Smooth muscle cell (in vitro differentiated cells): ENCODE data around the gene CD209. TPM values are rescaled to one million over a fixed set of nuclear protein-coding genes. Genes with fewer than 3 reads are reported as not detected.

Source experiments
- DNase-seq: peaks from one replicate; lab custom pipeline; 2025; ENCODE audit not compliant: unreplicated experiment; lab: John Stamatoyannopoulos, UW
- H2AFZ ChIP-seq: fragments of 200-600 bp; sonication (generic); 2 replicates; pipeline ENCODE4 v1.6.0; 2016; ENCODE audit warnings: antibody characterized with exemption, low read depth, mild to moderate bottlenecking
- H3F3A ChIP-seq: fragments of 200-600 bp; sonication (generic); 2 replicates; pipeline ENCODE4 v1.6.0; 2017; ENCODE audit warnings: antibody characterized with exemption, low read depth
- H3K27ac ChIP-seq: fragments of 200-600 bp; sonication (generic); 2 replicates; pipeline ENCODE4 v1.5.1; 2016; ENCODE audit warnings: low read depth, mild to moderate bottlenecking
- H3K27me3 ChIP-seq: fragments of 200-600 bp; sonication (generic); 2 replicates; pipeline ENCODE4 v1.6.1; 2016; ENCODE audit warnings: low read depth, mild to moderate bottlenecking
- H3K36me3 ChIP-seq: fragments of 200-600 bp; sonication (generic); 2 replicates; pipeline ENCODE4 v1.5.1; 2016; ENCODE audit warnings: low read depth
- H3K4me1 ChIP-seq: fragments of 200-600 bp; sonication (generic); 2 replicates; pipeline ENCODE4 v1.5.1; 2016; ENCODE audit warnings: low read depth
- H3K4me2 ChIP-seq: fragments of 200-600 bp; sonication (generic); 2 replicates; pipeline ENCODE4 v1.6.0; 2016; ENCODE audit warnings: mild to moderate bottlenecking
- H3K4me3 ChIP-seq: fragments of 200-600 bp; sonication (generic); 2 replicates; pipeline ENCODE4 v1.5.1; 2016; ENCODE audit warnings: mild to moderate bottlenecking
- H3K79me2 ChIP-seq: fragments of 200-600 bp; sonication (generic); 2 replicates; pipeline ENCODE4 v1.6.0; 2016; ENCODE audit warnings: low read depth, mild to moderate bottlenecking
- H3K9ac ChIP-seq: fragments of 200-600 bp; sonication (generic); 2 replicates; pipeline ENCODE4 v1.6.0; 2016; ENCODE audit warnings: low read depth
- H3K9me3 ChIP-seq: fragments of 200-600 bp; sonication (generic); replicated peaks from 2 replicates; pipeline ENCODE4 v1.5.1; 2016; ENCODE audit warnings: low read depth
- H4K20me1 ChIP-seq: fragments of 200-600 bp; sonication (generic); 2 replicates; pipeline ENCODE4 v1.6.0; 2016; ENCODE audit warnings: low read depth
- CTCF ChIP-seq: fragments of 200-600 bp; sonication (generic); IDR thresholded peaks from 2 replicates; pipeline ENCODE4 v1.5.1; 2017; ENCODE audit warnings: borderline replicate concordance, mild to moderate bottlenecking, antibody characterized with exemption; ENCODE audit not compliant: insufficient read depth, poor library complexity, severe bottlenecking
- WGBS: methylation state at CpG from one replicate; pipeline ENCODE4 v1.1.7; 2016; ENCODE audit warnings: low lambda C conversion rate; 5-methylcytosine and 5-hydroxymethylcytosine counted together
- polyA plus RNA-seq: library from polyadenylated mRNA; unstranded; fragments of >200 nt; fragmentation: Nextera tagmentation; extraction: Ambion mirVana; gene quantifications from 2 replicates; pipeline ENCODE4 v1.2.1, GENCODE V29; 2016
- total RNA-seq: library from RNA; depleted of rRNA; stranded (reverse); fragments of >200 nt; gene quantifications from 2 replicates; pipeline ENCODE4 v1.2.3, GENCODE V29; 2014

The CD209 gene
- total and polyA plus RNA-seq, 2 experiments from 2014 or later, result not detected

GRCh38 chr19:7710616-7711015 is 36.7 kb downstream of the CD209 start:
- no peaks in the 10 kb centered on the region for H3F3A ChIP-seq
- H3K9me3 ChIP-seq, result no peaks in the 10 kb centered on the region
- H2AFZ ChIP-seq, result no peak overlapping the region
- H4K20me1 ChIP-seq, result no peaks in the 10 kb centered on the region
- H3K4me3 ChIP-seq, result no peak overlapping the region
- H3K9ac ChIP-seq, result no peak overlapping the region
- H3K79me2 ChIP-seq, result no peaks in the 10 kb centered on the region
- no peaks in the 10 kb centered on the region for H3K4me1 ChIP-seq
- no peak overlapping the region for H3K4me2 ChIP-seq
- no peak overlapping the region for H3K27ac ChIP-seq
- H3K36me3 ChIP-seq, result no peaks in the 10 kb centered on the region
- WGBS, result 88% methylated on average over 5 of the region's 5 CpGs
- TF ChIP-seq CTCF, result no peak
- no peak for DNase-seq
- H3K27me3 ChIP-seq, result no peaks in the 10 kb centered on the region

GRCh38 chr19:7709932-7710460 is 37.3 kb downstream of the CD209 start:
- Histone ChIP-seq H3K9me3 (no peaks in the 10 kb centered on the region), H3K27ac (no peak overlapping the region), H3K4me2 (no peak overlapping the region), H3K79me2 (no peaks in the 10 kb centered on the region), H3K4me1 (no peaks in the 10 kb centered on the region), H2AFZ (no peak overlapping the region), H3K36me3 (no peaks in the 10 kb centered on the region), H4K20me1 (no peaks in the 10 kb centered on the region), H3K9ac (no peak overlapping the region), H3F3A (no peaks in the 10 kb centered on the region), H3K4me3 (no peak overlapping the region), H3K27me3 (no peaks in the 10 kb centered on the region)
- no peak for TF ChIP-seq CTCF
- no peak for DNase-seq
- WGBS, result 87% methylated on average over 10 of the region's 10 CpGs

- no peak for DNase-seq
- WGBS, result 85% methylated on average over 8 of the region's 8 CpGs
- no peak for TF ChIP-seq CTCF
Measured at GRCh38 chr19:7706955-7707456, 40.3 kb downstream of the CD209 start.

More at GRCh38 chr19:7706955-7707456, 40.3 kb downstream of the CD209 start:
- no peaks in the 10 kb centered on the region for H3K79me2 ChIP-seq
- H4K20me1 ChIP-seq, result no peaks in the 10 kb centered on the region
- no peaks in the 10 kb centered on the region for H3K27me3 ChIP-seq
- H3K27ac ChIP-seq, result no peak overlapping the region
- no peaks in the 10 kb centered on the region for H3F3A ChIP-seq
- no peak overlapping the region for H3K4me2 ChIP-seq
- H3K36me3 ChIP-seq, result no peaks in the 10 kb centered on the region
- H3K4me1 ChIP-seq, result no peaks in the 10 kb centered on the region
- no peak overlapping the region for H2AFZ ChIP-seq
- no peaks in the 10 kb centered on the region for H3K9me3 ChIP-seq
- no peak overlapping the region for H3K9ac ChIP-seq
- H3K4me3 ChIP-seq, result no peak overlapping the region
